Brain microvascular endothelial cell (primary cell): Measurements from ENCODE around the gene ITPR2.
"Not testable (repeated sequence)": the region's sequence is repeated elsewhere in the genome, so short reads cannot be mapped to it uniquely, and the experiment has no call there.

ENCODE experiments used
- DNase-seq: peaks from one replicate; pipeline ENCODE4 v3.0.0-alpha.2; 2020
- H3K27ac ChIP-seq: fragments of 250-450 bp; sonication (Bioruptor Pico); 2 replicates; pipeline ENCODE4 v1.5.1; 2020; ENCODE audit warnings: mild to moderate bottlenecking, moderate library complexity
- H3K27me3 ChIP-seq: fragments of 250-450 bp; sonication (Bioruptor Pico); replicated peaks from 2 replicates; pipeline ENCODE4 v1.5.1; 2020; ENCODE audit warnings: mild to moderate bottlenecking
- H3K36me3 ChIP-seq: fragments of 250-450 bp; sonication (Bioruptor Pico); replicated peaks from 2 replicates; pipeline ENCODE4 v1.5.1; 2020; ENCODE audit warnings: mild to moderate bottlenecking
- H3K4me3 ChIP-seq: 2 replicates; pipeline ENCODE4 v1.5.1; 2011; ENCODE audit warnings: low read depth, mild to moderate bottlenecking, control low read depth, low read length, moderate library complexity
- in situ Hi-C: cut with HindIII; loops from 2 replicates; pipeline ENCODE4 v1.10.0; 2017; ENCODE audit warnings: low sequenced_read_pairs, low pct_ligation_motif_present
- TF ChIP-seq, protein P1 (sequence below): IDR thresholded peaks from 2 replicates; pipeline ENCODE4 v1.5.1; 2011; ENCODE audit warnings: low read depth, mild to moderate bottlenecking, moderate library complexity, low read length, control low read depth, inconsistent platforms; ENCODE audit errors: missing control alignments

ITPR2 gene

DNA sequence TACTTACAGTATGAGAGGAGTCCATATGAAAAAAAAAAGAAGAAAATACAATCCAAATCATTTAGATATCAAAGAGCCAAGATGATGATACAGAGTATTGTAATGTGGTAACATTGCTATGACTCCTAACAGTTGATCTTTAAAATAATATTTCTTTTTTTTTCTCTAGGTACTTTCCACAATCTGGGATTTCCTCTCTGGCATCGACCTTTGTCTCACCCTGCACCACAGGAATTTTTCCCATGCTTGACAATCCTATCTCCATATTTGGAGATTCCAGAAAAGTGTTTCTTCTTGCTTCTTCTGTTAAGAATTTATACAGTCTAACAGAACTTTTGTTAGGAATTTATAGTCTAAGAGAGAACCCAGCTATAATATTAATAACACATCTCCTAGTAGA, 184.4 kb downstream of the ITPR2 start:
- peak; percentile 86 for DNase-seq
- in situ Hi-C loops: loop anchor here (25.0 kb wide), 1 partner anchor 536 kb away; no protein-coding TSS in a partner anchor
- Histone ChIP-seq H3K4me3 (no peak overlapping the region), H3K36me3 (no peaks in the 10 kb centered on the region), H3K27me3 (no peaks in the 10 kb centered on the region), H3K27ac (peak overlapping the region; percentile 85)
- TF ChIP-seq, protein P1, sequence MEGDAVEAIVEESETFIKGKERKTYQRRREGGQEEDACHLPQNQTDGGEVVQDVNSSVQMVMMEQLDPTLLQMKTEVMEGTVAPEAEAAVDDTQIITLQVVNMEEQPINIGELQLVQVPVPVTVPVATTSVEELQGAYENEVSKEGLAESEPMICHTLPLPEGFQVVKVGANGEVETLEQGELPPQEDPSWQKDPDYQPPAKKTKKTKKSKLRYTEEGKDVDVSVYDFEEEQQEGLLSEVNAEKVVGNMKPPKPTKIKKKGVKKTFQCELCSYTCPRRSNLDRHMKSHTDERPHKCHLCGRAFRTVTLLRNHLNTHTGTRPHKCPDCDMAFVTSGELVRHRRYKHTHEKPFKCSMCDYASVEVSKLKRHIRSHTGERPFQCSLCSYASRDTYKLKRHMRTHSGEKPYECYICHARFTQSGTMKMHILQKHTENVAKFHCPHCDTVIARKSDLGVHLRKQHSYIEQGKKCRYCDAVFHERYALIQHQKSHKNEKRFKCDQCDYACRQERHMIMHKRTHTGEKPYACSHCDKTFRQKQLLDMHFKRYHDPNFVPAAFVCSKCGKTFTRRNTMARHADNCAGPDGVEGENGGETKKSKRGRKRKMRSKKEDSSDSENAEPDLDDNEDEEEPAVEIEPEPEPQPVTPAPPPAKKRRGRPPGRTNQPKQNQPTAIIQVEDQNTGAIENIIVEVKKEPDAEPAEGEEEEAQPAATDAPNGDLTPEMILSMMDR: no peak

DNA sequence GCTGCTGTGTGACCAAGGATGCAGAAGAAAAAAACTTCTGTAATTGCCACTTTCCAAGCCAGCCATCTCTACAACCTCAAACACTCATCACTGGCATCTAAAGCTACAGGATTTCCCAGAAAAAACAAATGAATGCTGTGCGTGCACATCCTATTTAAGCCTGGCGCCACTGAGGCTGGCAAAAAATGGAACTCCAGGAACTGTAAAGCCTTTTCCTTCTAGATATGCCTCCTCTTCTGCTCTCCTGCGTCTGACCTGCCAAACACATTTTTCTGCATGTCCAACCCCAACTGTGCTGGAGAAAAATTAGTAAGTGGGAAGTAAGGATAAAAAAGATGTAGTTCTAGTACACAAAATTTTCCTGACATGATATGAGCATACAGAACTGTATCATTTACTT, 184.9 kb downstream of the ITPR2 start:
- H3K36me3 ChIP-seq: no peaks in the 10 kb centered on the region
- no peak for DNase-seq
- in situ Hi-C loops: loop anchor here (25.0 kb wide), 1 partner anchor 536 kb away; no protein-coding TSS in a partner anchor
- no peaks in the 10 kb centered on the region for H3K27me3 ChIP-seq
- no peak overlapping the region for H3K4me3 ChIP-seq
- TF ChIP-seq, protein P1: no peak
- H3K27ac ChIP-seq: peak overlapping the region; percentile 85

DNA sequence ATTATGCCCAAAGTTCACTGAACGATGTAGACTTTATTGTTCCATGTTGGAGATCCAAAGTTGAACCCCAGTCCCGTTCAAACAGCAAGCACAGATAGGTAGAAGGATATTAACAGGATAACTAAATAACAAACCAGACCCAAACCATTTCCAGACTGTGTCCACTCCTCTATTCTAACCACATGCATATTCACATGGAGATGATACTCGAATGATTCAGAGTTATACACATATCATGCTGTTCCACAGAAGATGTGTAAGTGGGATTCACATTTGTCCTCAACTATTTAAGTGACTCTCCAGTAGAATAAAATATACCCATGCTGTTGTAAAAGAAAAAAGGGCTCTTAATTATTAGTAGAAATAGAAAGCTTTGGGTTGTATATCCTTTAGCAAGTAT, 185.9 kb downstream of the ITPR2 start:
- Histone ChIP-seq H3K27ac (peak overlapping the region; percentile 85), H3K27me3 (no peaks in the 10 kb centered on the region), H3K36me3 (no peaks in the 10 kb centered on the region), H3K4me3 (no peak overlapping the region)
- in situ Hi-C loops: loop anchor here (25.0 kb wide), 1 partner anchor 535 kb away; no protein-coding TSS in a partner anchor
- DNase-seq: no peak
- TF ChIP-seq, protein P1: no peak

GRCh38 chr12:26646571-26646970, 186.4 kb downstream of the ITPR2 start:
- Histone ChIP-seq H3K36me3 (no peaks in the 10 kb centered on the region), H3K4me3 (no peak overlapping the region), H3K27me3 (no peaks in the 10 kb centered on the region), H3K27ac (peak overlapping the region; percentile 85)
- TF ChIP-seq, protein P1: no peak
- in situ Hi-C loops: loop anchor here (25.0 kb wide), 1 partner anchor 534 kb away; no protein-coding TSS in a partner anchor
- no peak for DNase-seq

- in situ Hi-C loops: loop anchor here (25.0 kb wide), 1 partner anchor 532 kb away; no protein-coding TSS in a partner anchor
- not testable (repeated sequence) for H3K36me3 ChIP-seq, H3K27ac ChIP-seq, DNase-seq, H3K27me3 ChIP-seq, H3K4me3 ChIP-seq
Measured at GRCh38 chr12:26644376-26644775, 188.6 kb downstream of the ITPR2 start.

- Histone ChIP-seq H3K4me3 (no peak overlapping the region), H3K27ac (no peak overlapping the region), H3K27me3 (no peaks in the 10 kb centered on the region), H3K36me3 (no peaks in the 10 kb centered on the region)
- in situ Hi-C loops: loop anchor here (25.0 kb wide), 1 partner anchor 531 kb away; no protein-coding TSS in a partner anchor
- DNase-seq: no peak
- TF ChIP-seq, protein P1: no peak
Measured at GRCh38 chr12:26643532-26644315, 189.3 kb downstream of the ITPR2 start.
